ENCODE data around the gene HOXB8. TPM values are rescaled to one million over a fixed set of nuclear protein-coding genes. Genes with fewer than 3 reads are reported as not detected.

Gene HOXB8
- total RNA-seq, 4 donors from 2014 or later: 0.27 to 3.9 TPM; not detected in 2

- Histone ChIP-seq H3K9me3 (peaks cover 0 to 4% (median 0%) of the 10 kb centered on the region in 3 donors), H3K4me1 (peaks cover 0 to 20% (median 0%) of the 10 kb centered on the region in 3 donors), H3K36me3 (no peaks in the 10 kb centered on the region), H3K27me3 (peaks cover 100% of the 10 kb centered on the region), H3K4me3 (no peak overlapping the region), H3K27ac (no peak overlapping the region)
- ATAC-seq: no peak
- TF ChIP-seq CTCF (IDR thresholded peaks at IDR 0.05): no peak
- no peak for TF ChIP-seq EP300 (IDR thresholded peaks at IDR 0.05)
- TF ChIP-seq POLR2AphosphoS5 (IDR thresholded peaks at IDR 0.05): no peak
- TF ChIP-seq POLR2A (IDR thresholded peaks at IDR 0.05): no peak
- 0 to 14% methylated on average over 1 to 5 of the region's 7 CpGs for WGBS, 2 donors (ENCODE audit: low coverage in 1 of 2)
Measured at GRCh38 chr17:48632579-48633265, 17.6 kb upstream of the HOXB8 start.

GRCh38 chr17:48631693-48632578 lies 16.8 kb upstream of the HOXB8 start:
- H3K27me3 ChIP-seq: peaks cover 100% of the 10 kb centered on the region

GRCh38 chr17:48630925-48631692 lies 16.0 kb upstream of the HOXB8 start:
- Histone ChIP-seq H3K36me3 (no peaks in the 10 kb centered on the region), H3K4me3 (no peak overlapping the region), H3K27ac (no peak overlapping the region), H3K9me3 (peaks cover 0 to 4% (median 0%) of the 10 kb centered on the region in 3 donors), H3K27me3 (peaks cover 100% of the 10 kb centered on the region), H3K4me1 (peaks cover 0 to 21% (median 8%) of the 10 kb centered on the region in 3 donors)
- ATAC-seq: no peak
- 7 to 21% methylated on average over 6 to 10 of the region's 15 CpGs for WGBS, 2 donors (ENCODE audit: low coverage in 1 of 2)
- TF ChIP-seq POLR2A (IDR thresholded peaks at IDR 0.05): no peak
- no peak for TF ChIP-seq POLR2AphosphoS5 (IDR thresholded peaks at IDR 0.05)
- no peak for TF ChIP-seq CTCF (IDR thresholded peaks at IDR 0.05)
- TF ChIP-seq EP300 (IDR thresholded peaks at IDR 0.05): no peak

More at GRCh38 chr17:48631693-48632578, 16.8 kb upstream of the HOXB8 start:
- Histone ChIP-seq H3K4me1 (peaks cover 0 to 20% (median under 1%) of the 10 kb centered on the region in 3 donors), H3K4me3 (no peak overlapping the region), H3K9me3 (peaks cover 0 to 4% (median 0%) of the 10 kb centered on the region in 3 donors), H3K27ac (no peak overlapping the region), H3K36me3 (no peaks in the 10 kb centered on the region)
- WGBS, 2 donors (ENCODE audit: low coverage in 1 of 2): 10% methylated on average over 2 of the region's 7 CpGs; no CpG with 5 or more reads in 1 of the 2 donors
- no peak for ATAC-seq
- TF ChIP-seq EP300 (IDR thresholded peaks at IDR 0.05) (no peak), POLR2A (IDR thresholded peaks at IDR 0.05) (no peak), CTCF (IDR thresholded peaks at IDR 0.05) (no peak), POLR2AphosphoS5 (IDR thresholded peaks at IDR 0.05) (no peak)

- Histone ChIP-seq H3K9me3 (peaks cover 0 to 4% (median 0%) of the 10 kb centered on the region in 3 donors), H3K4me1 (peaks cover 0 to 29% (median 17%) of the 10 kb centered on the region in 3 donors), H3K4me3 (no peak overlapping the region), H3K36me3 (no peaks in the 10 kb centered on the region), H3K27ac (no peak overlapping the region), H3K27me3 (peaks cover 100% of the 10 kb centered on the region)
- 31 to 33% methylated on average over 13 to 15 of the region's 15 CpGs for WGBS, 2 donors (ENCODE audit: low coverage in 1 of 2)
- TF ChIP-seq POLR2A (IDR thresholded peaks at IDR 0.05) (no peak), EP300 (IDR thresholded peaks at IDR 0.05) (no peak), POLR2AphosphoS5 (IDR thresholded peaks at IDR 0.05) (no peak), CTCF (IDR thresholded peaks at IDR 0.05) (no peak)
- ATAC-seq: no peak
Measured at GRCh38 chr17:48630009-48630924, 15.2 kb upstream of the HOXB8 start.
